GM18517 (cell line): ENCODE results near the gene GRN.
"Not testable (repeated sequence)": the region's sequence is repeated elsewhere in the genome, so short reads cannot be mapped to it uniquely, and the experiment has no call there.

Source experiments
- ATAC-seq: cut with Tn5 transposase; IDR thresholded peaks from one replicate; pipeline ENCODE4 v1.9.1; 2021; ENCODE audit warnings: mild to moderate bottlenecking, moderate library complexity; ENCODE audit not compliant: unreplicated experiment

Gene GRN

GRCh38 chr17:44321246-44322120, 23.6 kb upstream of the GRN start:
- ATAC-seq: no peak

DNA sequence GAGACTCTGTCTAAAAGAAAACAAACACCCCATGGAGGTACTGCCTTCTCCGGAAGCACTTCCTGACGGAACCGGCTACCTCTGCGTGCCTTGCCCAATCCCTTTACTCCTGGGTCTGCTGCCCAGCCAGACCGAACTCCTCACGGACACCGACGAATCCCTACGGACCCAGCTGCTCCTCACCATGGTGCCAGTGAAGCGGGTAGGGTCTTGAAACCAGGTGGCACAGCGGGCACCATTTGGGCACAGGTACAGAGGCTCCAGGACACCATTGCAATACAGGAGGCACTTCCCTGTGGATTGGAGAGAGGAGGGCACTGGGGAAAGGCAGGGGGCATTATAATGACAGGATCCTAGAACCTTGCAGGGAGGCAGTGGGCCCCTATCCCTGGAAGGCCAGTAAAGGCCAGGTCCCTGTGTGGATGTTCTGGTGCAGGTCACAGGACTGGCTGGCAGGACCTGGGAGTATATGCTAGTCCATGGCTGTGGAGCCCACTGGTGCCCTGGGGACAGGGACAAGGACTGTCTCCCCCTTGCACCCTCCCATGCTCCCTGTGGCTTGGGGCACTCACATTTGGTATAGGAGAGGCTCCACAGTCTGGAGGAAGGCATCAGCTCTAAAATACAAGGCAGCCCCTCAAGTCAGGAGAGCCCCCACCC, 22.7 kb upstream of the GRN start:
- no peak for ATAC-seq

- no peak for ATAC-seq
These were observed 21.6 kb upstream of the GRN start for GRCh38 chr17:44323359-44324091.

DNA sequence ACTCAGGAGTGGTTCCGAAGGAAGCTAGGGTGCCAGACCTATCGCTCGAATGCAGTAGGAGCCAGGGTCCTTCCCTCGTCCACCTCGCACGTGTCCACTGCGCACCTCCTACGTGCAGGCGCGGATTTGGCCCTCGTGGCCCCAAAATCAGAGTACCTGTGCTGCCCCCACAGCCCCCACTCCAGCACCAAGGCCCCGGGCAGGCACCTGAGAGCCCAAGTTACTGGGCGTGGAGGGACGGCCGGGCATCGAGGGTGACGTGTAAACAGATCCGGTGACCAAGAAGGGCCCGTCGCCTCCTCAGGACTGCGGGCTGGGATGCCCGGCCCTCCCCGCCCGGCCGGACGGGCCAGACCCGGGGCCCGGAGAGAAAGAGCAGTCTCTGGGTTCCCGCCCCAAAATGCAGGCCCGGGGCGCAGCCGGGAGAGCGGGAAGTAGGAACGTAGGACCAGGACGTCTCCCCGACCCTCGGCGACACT, 21.0 kb upstream of the GRN start:
- ATAC-seq: peak; percentile 7

- peak; percentile 65 for ATAC-seq
These were observed 20.4 kb upstream of the GRN start, which contains the start of gene SLC25A39 for GRCh38 chr17:44324571-44325275. Gene SLC25A39, minus strand, starts transcription at chr17:44324823. Its CDS starts 1,261 bp downstream, at chr17:44323562.

- no peak for ATAC-seq
These were observed 18.1 kb upstream of the GRN start for GRCh38 chr17:44326861-44327444.

DNA sequence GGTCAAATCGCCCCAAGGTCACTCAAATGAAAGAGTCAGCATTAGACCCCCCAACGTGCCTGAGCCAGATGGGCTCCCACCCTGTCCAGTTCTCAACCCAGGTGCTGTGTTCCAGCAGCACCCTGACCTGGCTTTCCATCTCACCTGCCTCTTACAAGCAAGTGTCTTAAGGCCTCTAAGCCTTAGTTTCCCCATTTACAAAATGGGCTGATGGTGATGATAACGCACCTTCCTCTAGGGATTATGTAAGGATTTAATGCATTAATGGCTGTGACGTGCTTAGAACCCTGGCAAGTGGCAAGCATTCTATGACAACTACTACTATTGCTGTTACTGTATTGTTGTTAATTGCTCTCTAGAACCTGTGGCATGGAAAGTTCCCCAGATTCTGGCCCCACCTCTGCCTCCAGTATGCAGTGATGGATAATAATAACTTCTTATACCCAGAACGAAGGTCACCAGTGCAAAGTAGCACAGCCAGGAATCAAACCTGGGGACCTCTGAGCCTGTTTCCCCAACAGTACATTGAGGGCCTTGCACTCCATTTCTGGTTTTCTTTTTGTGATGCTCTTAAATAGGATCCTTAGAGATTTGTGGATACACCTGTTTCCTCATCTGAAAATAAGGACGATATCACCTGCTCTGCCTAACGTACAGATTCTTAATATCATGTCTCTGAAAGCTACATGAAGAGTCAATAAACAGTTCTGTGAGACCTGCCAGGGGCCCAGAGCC, 17.2 kb upstream of the GRN start:
- no peak for ATAC-seq

- not testable (repeated sequence) for ATAC-seq
These were observed 15.6 kb upstream of the GRN start for GRCh38 chr17:44329516-44329915.

DNA sequence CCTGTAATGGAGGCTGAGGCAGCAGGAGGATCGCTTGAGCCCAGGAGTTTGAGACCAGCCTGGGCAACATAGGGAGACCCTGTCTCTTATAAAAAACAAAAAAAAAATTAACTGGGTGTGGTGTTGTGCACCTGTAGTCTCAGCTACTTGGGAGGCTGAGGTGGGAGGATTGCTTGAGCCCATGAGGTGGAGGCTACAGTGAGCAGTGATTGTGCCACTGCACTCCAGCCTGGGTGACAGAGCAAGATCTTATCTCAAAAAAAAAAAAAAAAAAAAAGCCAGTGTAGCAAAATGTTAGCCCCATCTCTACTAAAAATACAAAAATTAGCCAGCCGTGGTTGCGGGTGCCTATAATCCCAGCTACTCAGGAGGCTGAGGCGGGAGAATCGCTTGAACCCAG, 14.8 kb upstream of the GRN start:
- ATAC-seq: not testable (repeated sequence)

GRCh38 chr17:44331249-44331760, 13.8 kb upstream of the GRN start:
- ATAC-seq: no peak

GRCh38 chr17:44333371-44333770, 11.7 kb upstream of the GRN start:
- no peak for ATAC-seq

DNA sequence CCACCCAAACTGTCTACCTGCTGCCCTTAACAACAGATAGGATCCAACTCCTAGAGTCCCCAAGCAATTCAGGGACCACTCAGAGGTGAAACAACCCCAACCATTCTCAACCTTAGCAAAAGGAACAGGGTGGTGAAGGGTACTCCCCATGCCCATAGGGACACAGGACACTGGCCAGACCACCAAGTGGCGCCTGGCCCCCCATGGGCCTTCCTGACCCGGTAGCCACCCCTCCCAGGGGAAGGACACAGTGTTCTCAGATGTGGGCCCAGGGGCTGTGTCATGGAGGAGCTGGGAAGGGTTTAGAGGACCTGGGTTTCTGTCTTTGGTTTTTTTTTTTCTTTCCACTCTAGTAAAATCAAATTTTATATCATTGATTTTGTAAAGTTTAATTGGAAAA, 10.8 kb upstream of the GRN start:
- no peak for ATAC-seq

DNA sequence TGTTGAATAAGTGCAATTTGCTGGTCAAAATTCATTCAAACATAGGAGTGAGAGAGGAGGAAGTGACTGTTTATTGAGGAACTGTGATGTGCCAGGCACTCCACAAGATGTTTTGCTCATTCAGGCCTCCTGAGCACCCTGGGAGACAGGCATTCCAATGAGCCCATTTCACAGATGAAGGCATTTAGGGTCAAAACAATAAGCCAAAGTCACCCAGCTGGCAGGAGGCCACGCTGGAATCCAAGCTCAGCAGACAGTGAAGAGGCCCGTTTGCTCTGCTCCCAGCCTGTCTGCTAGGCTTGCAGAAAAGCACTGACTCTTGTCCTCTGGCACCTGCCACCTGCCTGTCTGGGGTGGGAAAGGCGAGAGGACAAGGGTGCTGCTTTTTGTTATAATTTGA, 10.4 kb upstream of the GRN start:
- no peak for ATAC-seq

DNA sequence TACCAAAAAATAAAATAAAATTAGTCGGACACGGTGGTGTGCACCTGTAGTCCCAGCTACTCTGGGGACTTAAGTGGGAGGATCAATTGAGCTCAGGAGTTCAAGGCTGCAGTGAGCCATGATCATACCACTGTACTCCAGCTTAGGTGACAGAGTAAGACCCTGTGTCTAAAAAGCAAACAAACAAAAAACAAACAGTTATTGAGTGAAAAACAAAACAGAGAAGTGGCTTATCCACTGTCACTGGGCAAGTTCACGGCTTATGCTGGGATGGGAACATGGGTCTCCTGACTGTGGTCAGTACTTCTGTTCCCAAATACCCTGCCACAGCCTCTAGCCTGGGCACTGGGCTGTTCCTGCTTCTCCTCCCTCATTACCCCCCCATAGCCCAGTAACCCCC, 9.5 kb upstream of the GRN start:
- ATAC-seq: no peak

DNA sequence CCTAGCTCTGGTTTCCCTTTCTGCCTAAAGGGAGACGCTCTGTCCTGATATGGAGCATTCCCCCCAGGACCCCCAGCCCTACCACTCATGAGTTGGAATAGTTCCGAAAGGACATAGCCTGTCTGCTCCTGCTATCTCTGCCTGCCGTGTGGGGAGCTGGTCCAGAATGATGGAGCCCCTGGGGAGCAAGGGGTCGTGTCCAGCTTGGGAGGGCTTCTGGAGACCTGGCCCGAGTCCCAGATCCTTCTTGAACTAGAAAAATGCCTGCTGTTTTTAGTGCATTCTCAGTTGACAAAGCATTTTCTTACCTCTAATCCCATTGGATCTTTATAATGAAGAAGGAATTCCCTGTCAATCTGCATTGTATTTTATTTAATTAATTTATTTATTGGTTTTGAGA, 9.1 kb upstream of the GRN start:
- no peak for ATAC-seq

GRCh38 chr17:44338702-44339101, 6.4 kb upstream of the GRN start:
- ATAC-seq: no peak

DNA sequence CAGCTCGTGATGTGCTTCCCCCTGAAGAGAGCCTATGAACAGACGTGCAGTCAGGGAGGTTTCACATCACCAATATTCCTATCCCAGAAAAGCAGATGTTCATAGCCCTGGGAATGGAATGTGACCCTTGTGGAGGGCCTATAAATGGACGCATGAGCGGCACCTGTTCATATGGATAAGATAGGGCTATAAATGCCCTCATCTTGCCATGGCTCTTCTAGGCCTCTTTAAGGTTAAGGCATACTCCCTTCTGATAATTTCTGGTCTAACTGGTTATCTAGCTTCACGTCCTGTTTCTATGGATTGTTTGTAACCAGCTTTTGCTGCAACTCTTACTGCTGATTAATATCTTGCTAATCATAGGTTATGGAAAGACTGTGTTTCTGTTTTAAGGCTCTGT, 4.5 kb upstream of the GRN start:
- ATAC-seq: not testable (repeated sequence)

GRCh38 chr17:44343510-44344209, 1.4 kb upstream of the GRN start:
- ATAC-seq: no peak

DNA sequence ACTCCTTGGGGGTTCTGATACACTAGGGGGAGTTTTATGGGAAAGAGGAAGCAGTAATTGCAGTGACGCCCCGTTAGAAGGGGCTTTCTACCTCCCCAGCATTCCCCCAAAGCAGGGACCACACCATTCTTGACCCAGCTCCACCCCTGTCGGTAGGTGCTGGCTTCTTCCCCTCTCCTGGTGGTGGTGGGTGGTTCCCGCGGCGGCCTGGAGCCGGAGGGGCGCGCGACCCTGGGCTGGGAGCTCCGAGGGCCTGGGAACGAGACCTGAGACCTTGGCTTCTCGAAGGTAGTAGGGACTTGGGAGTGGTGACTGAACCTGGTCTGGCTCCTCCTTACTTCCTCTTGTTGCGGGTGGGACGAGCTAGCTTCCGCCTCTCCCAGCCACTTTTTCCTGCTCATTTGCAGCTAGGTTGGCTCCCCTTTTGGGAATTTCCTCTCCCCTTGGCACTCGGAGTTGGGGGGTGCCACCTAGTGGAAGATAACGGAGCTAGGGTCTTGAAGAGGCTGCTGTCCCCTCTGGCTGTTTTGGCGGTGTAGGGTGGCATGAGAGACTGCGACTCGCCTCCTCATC, 438 bp downstream of the GRN start:
- no peak for ATAC-seq
